HepG2 (cell line): Measurements from ENCODE around the gene ABCD1. TPM values are rescaled to one million over a fixed set of nuclear protein-coding genes. Genes with fewer than 3 reads are reported as not detected.

Source experiments
- CHCHD3 ChIP-seq: sonication (generic); formaldehyde crosslinking; IDR thresholded peaks from 2 replicates; pipeline ENCODE4 v1.8.0; 2022; ENCODE audit warnings: mild to moderate bottlenecking, missing genetic modification reagents, moderate library complexity
- DPF2 ChIP-seq: sonication (generic); formaldehyde crosslinking; IDR thresholded peaks from 2 replicates; pipeline ENCODE4 v1.4.0; 2020; ENCODE audit warnings: mild to moderate bottlenecking, low read depth, missing genetic modification reagents, borderline replicate concordance
- EED ChIP-seq: sonication (generic); formaldehyde crosslinking; IDR thresholded peaks from 2 replicates; pipeline ENCODE4 v1.5.0; 2020; ENCODE audit warnings: mild to moderate bottlenecking, missing genetic modification reagents
- ESRRA ChIP-seq: sonication (generic); formaldehyde crosslinking; IDR thresholded peaks from 2 replicates; pipeline ENCODE4 v1.5.1; 2020; ENCODE audit warnings: mild to moderate bottlenecking, low read depth, missing genetic modification reagents
- HNRNPK ChIP-seq: fragments of 200-400 bp; formaldehyde crosslinking; IDR thresholded peaks from 2 replicates; pipeline ENCODE4 v1.6.1; 2018; ENCODE audit warnings: low read length, low read depth, moderate library complexity, mild to moderate bottlenecking; ENCODE audit not compliant: poor library complexity, severe bottlenecking
- NR3C1 ChIP-seq: sonication (generic); formaldehyde crosslinking; IDR thresholded peaks from 2 replicates; pipeline ENCODE4 v1.4.0; 2020; ENCODE audit warnings: missing genetic modification reagents
- PRMT3 ChIP-seq: sonication (generic); formaldehyde crosslinking; IDR thresholded peaks from 2 replicates; pipeline ENCODE4 v1.8.1; 2022; ENCODE audit warnings: low read depth, mild to moderate bottlenecking, moderate library complexity, missing genetic modification reagents, borderline replicate concordance
- RAD21 ChIP-seq: fragments of 450-650 bp; formaldehyde crosslinking; IDR thresholded peaks from 2 replicates; pipeline ENCODE4 v1.5.0; 2020; ENCODE audit warnings: mild to moderate bottlenecking
- SALL1 ChIP-seq: sonication (generic); formaldehyde crosslinking; IDR thresholded peaks from 2 replicates; pipeline ENCODE4 v1.8.0; 2022; ENCODE audit warnings: mild to moderate bottlenecking, missing genetic modification reagents
- STAG1 ChIP-seq: sonication (generic); formaldehyde crosslinking; IDR thresholded peaks from 2 replicates; pipeline ENCODE4 v1.4.0; 2020; ENCODE audit warnings: missing genetic modification reagents
- TCF12 ChIP-seq, 2 experiments: fragments of 450-650 bp in 1 of 2; sonication (generic) in 1 of 2; formaldehyde crosslinking in 1 of 2; IDR thresholded peaks; 2 replicates each; pipeline versions ENCODE4 v1.6.1 to v1.8.0; 2017 to 2022; ENCODE audit warnings: antibody characterized with exemption in 1 of 2, mild to moderate bottlenecking in 1 of 2, missing genetic modification reagents in 1 of 2, moderate library complexity in 1 of 2
- ZNF34 ChIP-seq: sonication (generic); formaldehyde crosslinking; IDR thresholded peaks from 2 replicates; pipeline ENCODE4 v1.4.0; 2020; ENCODE audit warnings: mild to moderate bottlenecking, missing genetic modification reagents, borderline replicate concordance
- ZNF672 ChIP-seq: sonication (generic); formaldehyde crosslinking; IDR thresholded peaks from 2 replicates; pipeline ENCODE4 v1.8.1; 2022; ENCODE audit warnings: missing genetic modification reagents
- polyA plus RNA-seq, 8 experiments: library from polyadenylated mRNA; depleted of rRNA in 3 of 8; stranded (reverse) in 7 of 8; unstranded in 1 of 8; fragments of >200 nt; fragmentation: Illumina TruSeq in 4 of 8; extraction: Trizol in 4 of 8; gene quantifications; 2 replicates each; pipeline versions ENCODE4 v1.2.1 to v1.2.3, GENCODE V29; 2011 to 2016; ENCODE audit warnings: low read depth in 4 of 8, missing spikeins in 1 of 8, mixed read lengths in 1 of 8; ENCODE audit not compliant: insufficient read depth in 1 of 8
- total RNA-seq, 5 experiments: library from RNA; depleted of rRNA; stranded (reverse); fragments of >200 nt; fragmentation: Illumina TruSeq; extraction: Trizol; gene quantifications; 2 replicates each; pipeline ENCODE4 v1.2.3, GENCODE V29; 2016; ENCODE audit warnings: low read depth in 1 of 5
- TF ChIP-seq, protein P1 (sequence below): sonication (generic); formaldehyde crosslinking; IDR thresholded peaks from 2 replicates; pipeline ENCODE4 v1.5.1; 2020; ENCODE audit warnings: missing genetic modification reagents, mild to moderate bottlenecking, borderline replicate concordance
- TF ChIP-seq, protein P2 (sequence below): sonication (generic); formaldehyde crosslinking; IDR thresholded peaks from 2 replicates; pipeline ENCODE4 v1.4.0; 2020; ENCODE audit warnings: missing genetic modification reagents
- TF ChIP-seq, protein P3 (sequence below): IDR thresholded peaks from 2 replicates; pipeline ENCODE4 v1.6.1; 2018; ENCODE audit warnings: missing genetic modification reagents
- TF ChIP-seq, protein P4 (sequence below): sonication (generic); formaldehyde crosslinking; IDR thresholded peaks from 2 replicates; pipeline ENCODE4 v1.5.1; 2020; ENCODE audit warnings: mild to moderate bottlenecking, missing genetic modification reagents, moderate library complexity
- TF ChIP-seq, protein P5 (sequence below): sonication (generic); formaldehyde crosslinking; IDR thresholded peaks from 2 replicates; pipeline ENCODE4 v1.4.0; 2020; ENCODE audit warnings: mild to moderate bottlenecking, low read depth, missing genetic modification reagents

Gene ABCD1
- total and polyA plus RNA-seq, 2 of the 13 experiments (the other 11 are each of a cell fraction or from before 2014, with no cell fraction given), result 11.4 to 15.9 TPM

DNA sequence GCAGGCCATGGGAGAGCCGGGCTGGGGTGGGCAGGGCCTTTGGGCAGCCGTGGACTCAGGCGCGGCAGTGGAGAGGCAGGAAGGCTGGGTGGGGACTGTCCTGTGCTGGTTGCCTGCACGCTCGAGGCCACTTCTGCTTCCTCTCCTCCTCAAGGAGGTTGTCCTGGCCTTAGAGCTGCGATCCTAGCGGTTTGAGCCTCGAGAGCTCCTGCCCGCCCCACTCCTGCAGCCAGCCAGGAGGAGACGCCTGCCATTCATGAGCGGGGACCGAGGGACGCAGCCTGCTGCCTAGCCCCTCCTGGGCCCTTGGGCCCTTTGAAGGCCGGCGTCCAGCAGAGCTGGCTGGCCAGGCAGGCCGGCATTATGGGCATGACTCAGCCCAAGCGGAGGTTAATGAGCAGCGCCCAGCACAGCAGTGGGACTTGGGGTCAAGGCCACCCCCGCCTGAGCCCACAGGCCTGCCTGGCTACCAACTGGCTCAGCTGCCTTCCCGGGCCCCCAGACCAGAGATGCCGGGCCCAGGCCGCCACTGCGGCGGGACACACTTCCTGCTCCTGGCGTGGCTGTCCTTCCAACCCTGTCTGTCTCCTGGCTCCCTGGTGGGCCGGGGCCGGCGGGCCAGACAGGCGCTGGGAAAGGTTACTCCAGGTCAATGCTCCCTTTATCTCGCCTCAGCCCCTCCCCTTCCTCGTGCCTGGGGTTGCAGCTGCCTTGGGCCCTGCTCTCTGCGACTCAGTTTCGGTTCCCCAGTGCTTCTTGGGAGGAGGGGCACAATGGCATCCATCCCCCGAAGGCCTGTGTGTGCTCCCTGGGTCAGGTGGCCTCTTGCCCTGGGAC lies 1.8 kb downstream of the ABCD1 start (continued):
- TF ChIP-seq, protein P1, sequence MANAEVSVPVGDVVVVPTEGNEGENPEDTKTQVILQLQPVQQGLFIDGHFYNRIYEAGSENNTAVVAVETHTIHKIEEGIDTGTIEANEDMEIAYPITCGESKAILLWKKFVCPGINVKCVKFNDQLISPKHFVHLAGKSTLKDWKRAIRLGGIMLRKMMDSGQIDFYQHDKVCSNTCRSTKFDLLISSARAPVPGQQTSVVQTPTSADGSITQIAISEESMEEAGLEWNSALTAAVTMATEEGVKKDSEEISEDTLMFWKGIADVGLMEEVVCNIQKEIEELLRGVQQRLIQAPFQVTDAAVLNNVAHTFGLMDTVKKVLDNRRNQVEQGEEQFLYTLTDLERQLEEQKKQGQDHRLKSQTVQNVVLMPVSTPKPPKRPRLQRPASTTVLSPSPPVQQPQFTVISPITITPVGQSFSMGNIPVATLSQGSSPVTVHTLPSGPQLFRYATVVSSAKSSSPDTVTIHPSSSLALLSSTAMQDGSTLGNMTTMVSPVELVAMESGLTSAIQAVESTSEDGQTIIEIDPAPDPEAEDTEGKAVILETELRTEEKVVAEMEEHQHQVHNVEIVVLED (CRISPR knock-in tag), result no peak
- TF ChIP-seq DPF2 (CRISPR knock-in tag) (no peak), STAG1 (CRISPR knock-in tag) (no peak), EED (CRISPR knock-in tag) (no peak), PRMT3 (no peak), ZNF34 (no peak), TCF12 (IDR thresholded peaks at IDR 0.05) (no peak), TCF12 (CRISPR knock-in tag; IDR thresholded peaks at IDR 0.05) (0 out of 2 replicates have a peak, but pooled peaks have one; percentile 37), NR3C1 (CRISPR knock-in tag) (no peak), ZNF672 (CRISPR knock-in tag) (no peak), SALL1 (CRISPR knock-in tag) (peak; percentile 76), ESRRA (CRISPR knock-in tag) (no peak), CHCHD3 (CRISPR knock-in tag) (no peak), RAD21 (CRISPR knock-in tag) (0 out of 2 replicates have a peak, but pooled peaks have one; percentile 44), HNRNPK (no peak)
- TF ChIP-seq, protein P2, sequence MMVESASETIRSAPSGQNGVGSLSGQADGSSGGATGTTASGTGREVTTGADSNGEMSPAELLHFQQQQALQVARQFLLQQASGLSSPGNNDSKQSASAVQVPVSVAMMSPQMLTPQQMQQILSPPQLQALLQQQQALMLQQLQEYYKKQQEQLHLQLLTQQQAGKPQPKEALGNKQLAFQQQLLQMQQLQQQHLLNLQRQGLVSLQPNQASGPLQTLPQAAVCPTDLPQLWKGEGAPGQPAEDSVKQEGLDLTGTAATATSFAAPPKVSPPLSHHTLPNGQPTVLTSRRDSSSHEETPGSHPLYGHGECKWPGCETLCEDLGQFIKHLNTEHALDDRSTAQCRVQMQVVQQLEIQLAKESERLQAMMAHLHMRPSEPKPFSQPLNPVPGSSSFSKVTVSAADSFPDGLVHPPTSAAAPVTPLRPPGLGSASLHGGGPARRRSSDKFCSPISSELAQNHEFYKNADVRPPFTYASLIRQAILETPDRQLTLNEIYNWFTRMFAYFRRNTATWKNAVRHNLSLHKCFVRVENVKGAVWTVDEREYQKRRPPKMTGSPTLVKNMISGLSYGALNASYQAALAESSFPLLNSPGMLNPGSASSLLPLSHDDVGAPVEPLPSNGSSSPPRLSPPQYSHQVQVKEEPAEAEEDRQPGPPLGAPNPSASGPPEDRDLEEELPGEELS (CRISPR knock-in tag), result no peak
- TF ChIP-seq, protein P3, sequence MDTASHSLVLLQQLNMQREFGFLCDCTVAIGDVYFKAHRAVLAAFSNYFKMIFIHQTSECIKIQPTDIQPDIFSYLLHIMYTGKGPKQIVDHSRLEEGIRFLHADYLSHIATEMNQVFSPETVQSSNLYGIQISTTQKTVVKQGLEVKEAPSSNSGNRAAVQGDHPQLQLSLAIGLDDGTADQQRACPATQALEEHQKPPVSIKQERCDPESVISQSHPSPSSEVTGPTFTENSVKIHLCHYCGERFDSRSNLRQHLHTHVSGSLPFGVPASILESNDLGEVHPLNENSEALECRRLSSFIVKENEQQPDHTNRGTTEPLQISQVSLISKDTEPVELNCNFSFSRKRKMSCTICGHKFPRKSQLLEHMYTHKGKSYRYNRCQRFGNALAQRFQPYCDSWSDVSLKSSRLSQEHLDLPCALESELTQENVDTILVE, result no peak
- TF ChIP-seq, protein P4, sequence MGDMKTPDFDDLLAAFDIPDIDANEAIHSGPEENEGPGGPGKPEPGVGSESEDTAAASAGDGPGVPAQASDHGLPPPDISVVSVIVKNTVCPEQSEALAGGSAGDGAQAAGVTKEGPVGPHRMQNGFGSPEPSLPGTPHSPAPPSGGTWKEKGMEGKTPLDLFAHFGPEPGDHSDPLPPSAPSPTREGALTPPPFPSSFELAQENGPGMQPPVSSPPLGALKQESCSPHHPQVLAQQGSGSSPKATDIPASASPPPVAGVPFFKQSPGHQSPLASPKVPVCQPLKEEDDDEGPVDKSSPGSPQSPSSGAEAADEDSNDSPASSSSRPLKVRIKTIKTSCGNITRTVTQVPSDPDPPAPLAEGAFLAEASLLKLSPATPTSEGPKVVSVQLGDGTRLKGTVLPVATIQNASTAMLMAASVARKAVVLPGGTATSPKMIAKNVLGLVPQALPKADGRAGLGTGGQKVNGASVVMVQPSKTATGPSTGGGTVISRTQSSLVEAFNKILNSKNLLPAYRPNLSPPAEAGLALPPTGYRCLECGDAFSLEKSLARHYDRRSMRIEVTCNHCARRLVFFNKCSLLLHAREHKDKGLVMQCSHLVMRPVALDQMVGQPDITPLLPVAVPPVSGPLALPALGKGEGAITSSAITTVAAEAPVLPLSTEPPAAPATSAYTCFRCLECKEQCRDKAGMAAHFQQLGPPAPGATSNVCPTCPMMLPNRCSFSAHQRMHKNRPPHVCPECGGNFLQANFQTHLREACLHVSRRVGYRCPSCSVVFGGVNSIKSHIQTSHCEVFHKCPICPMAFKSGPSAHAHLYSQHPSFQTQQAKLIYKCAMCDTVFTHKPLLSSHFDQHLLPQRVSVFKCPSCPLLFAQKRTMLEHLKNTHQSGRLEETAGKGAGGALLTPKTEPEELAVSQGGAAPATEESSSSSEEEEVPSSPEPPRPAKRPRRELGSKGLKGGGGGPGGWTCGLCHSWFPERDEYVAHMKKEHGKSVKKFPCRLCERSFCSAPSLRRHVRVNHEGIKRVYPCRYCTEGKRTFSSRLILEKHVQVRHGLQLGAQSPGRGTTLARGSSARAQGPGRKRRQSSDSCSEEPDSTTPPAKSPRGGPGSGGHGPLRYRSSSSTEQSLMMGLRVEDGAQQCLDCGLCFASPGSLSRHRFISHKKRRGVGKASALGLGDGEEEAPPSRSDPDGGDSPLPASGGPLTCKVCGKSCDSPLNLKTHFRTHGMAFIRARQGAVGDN (CRISPR knock-in tag), result peak; percentile 65
- TF ChIP-seq, protein P5, sequence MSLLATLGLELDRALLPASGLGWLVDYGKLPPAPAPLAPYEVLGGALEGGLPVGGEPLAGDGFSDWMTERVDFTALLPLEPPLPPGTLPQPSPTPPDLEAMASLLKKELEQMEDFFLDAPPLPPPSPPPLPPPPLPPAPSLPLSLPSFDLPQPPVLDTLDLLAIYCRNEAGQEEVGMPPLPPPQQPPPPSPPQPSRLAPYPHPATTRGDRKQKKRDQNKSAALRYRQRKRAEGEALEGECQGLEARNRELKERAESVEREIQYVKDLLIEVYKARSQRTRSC (CRISPR knock-in tag), result no peak
